Fibroblast of mammary gland (primary cell): ENCODE data around the gene RELN.

Experiments used
- DNase-seq: peaks from one replicate; pipeline ENCODE4 v3.0.0-alpha.2; 2010; ENCODE audit warnings: low read depth
- H3K4me3 ChIP-seq: 2 replicates; pipeline ENCODE4 v1.5.1; 2011; ENCODE audit warnings: low read depth, mild to moderate bottlenecking, low read length, moderate library complexity; ENCODE audit not compliant: control insufficient read depth
- TF ChIP-seq, protein P1 (sequence below): conservative IDR thresholded peaks from 2 replicates; pipeline ENCODE4 v1.5.1; 2011; ENCODE audit warnings: low read depth, low read length, inconsistent platforms; ENCODE audit not compliant: control insufficient read depth, insufficient read depth

Gene RELN

DNA sequence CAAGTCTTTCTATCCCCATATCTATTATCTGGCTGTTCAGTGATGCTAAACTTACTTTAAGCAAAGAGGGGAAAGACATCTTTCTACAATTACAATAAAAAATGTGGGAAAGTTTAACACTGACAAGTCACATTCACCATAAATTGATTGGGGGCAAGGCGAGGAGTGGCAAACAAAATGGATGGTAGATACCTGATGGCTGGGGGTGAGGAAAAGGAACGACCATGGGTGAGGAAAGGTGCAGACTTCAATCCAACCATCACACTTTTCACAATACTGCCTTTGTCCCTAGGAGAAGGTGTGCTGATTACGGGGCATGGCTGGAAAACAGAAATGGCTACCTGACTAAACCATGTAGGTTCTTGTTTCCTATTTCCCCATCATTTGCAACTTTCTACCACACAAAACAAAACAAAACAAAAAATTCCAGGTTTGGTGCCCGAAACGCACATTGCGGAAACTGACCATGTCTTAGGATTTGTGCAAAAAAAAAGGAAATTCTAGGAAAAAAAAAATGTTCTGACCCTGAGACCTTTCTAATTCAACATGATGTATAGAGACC lies 3.8 kb downstream of the RELN start:
- TF ChIP-seq, protein P1, sequence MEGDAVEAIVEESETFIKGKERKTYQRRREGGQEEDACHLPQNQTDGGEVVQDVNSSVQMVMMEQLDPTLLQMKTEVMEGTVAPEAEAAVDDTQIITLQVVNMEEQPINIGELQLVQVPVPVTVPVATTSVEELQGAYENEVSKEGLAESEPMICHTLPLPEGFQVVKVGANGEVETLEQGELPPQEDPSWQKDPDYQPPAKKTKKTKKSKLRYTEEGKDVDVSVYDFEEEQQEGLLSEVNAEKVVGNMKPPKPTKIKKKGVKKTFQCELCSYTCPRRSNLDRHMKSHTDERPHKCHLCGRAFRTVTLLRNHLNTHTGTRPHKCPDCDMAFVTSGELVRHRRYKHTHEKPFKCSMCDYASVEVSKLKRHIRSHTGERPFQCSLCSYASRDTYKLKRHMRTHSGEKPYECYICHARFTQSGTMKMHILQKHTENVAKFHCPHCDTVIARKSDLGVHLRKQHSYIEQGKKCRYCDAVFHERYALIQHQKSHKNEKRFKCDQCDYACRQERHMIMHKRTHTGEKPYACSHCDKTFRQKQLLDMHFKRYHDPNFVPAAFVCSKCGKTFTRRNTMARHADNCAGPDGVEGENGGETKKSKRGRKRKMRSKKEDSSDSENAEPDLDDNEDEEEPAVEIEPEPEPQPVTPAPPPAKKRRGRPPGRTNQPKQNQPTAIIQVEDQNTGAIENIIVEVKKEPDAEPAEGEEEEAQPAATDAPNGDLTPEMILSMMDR: no peak
- no peak for DNase-seq

GRCh38 chr7:103984050-103984449 lies 5.4 kb downstream of the RELN start:
- TF ChIP-seq, protein P1: no peak
- DNase-seq: no peak
- H3K4me3 ChIP-seq: no peak overlapping the region

More for the DNA sequence above, 3.8 kb downstream of the RELN start:
- no peak overlapping the region for H3K4me3 ChIP-seq

GRCh38 chr7:103983201-103983977 lies 6.1 kb downstream of the RELN start:
- no peak overlapping the region for H3K4me3 ChIP-seq
- DNase-seq: no peak
- TF ChIP-seq, protein P1: no peak

DNA sequence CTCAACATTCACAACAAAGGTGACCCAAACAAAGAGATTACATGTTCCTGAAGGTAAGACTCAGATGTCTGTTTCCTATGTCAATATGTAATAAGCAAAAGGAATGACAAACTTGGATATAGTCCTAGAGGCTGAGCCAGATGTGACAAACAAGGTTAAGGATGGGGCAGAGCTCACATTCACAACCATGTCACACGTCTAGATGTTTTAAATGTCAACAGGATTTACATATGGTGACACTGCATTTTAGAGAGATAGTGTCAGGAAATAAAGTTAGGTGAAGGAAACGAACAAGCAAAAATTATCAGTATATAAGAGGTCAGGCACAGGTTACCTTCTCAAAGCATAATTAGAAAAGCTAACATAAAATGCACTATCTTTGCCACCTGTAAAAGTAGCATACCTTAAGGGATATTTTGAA lies 8.4 kb downstream of the RELN start:
- TF ChIP-seq, protein P1: no peak
- no peak overlapping the region for H3K4me3 ChIP-seq
- DNase-seq: no peak

GRCh38 chr7:103972779-103973434 lies 16.6 kb downstream of the RELN start:
- DNase-seq: no peak
- H3K4me3 ChIP-seq: no peak overlapping the region
- TF ChIP-seq, protein P1: no peak

DNA sequence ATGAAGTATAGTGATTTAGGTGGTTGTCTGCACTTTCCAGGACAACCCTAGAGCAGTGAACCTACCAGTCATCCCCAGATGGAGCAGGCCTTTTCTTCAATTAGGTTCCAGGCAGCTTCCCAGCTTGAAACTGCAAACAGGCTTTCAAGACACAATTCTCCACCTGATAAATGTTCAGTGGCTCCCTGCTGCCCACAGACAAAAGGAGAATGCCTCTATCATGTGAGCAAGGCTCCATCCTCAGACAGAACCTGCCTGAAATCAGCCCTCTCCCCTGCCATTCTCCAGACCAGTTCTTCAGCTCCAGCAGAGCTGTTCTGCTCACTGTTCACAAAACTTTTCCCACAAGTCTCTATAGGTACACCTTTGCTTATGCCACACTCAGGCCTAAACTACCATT lies 22.1 kb downstream of the RELN start:
- TF ChIP-seq, protein P1: no peak
- DNase-seq: no peak
- no peak overlapping the region for H3K4me3 ChIP-seq
